ENCODE measurements around the gene ACTRT2. TPM values are rescaled to one million over a fixed set of nuclear protein-coding genes. Genes with fewer than 3 reads are reported as not detected.

ACTRT2 gene
- total and polyA plus RNA-seq, 2 of the 8 experiments (the other 6 are each of a cell fraction or from before 2014, with no cell fraction given) = not detected

DNA sequence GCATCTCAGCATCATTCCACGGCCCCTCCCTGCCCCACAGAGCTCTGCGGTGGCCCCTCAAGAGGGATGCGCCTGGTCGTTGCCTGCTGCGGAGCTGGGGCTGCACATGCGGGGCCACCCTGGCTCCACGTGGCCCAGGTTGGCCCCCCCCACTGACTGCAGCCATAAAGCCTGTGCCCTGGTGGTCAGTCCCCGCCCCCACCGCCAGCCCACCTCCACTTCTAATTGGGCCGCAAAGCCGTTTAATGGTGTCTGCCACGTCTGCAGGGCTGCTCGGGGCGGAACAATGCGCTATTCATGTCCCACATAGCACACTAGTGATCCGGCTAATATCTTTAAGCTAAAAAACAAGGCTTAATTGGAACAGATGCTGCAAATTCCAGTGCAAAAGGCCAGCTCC, 33.5 kb upstream of the ACTRT2 start:
- Histone ChIP-seq H3K79me2 (ENCODE audit: control insufficient read depth in 1 of 2, insufficient read depth in 2 of 2, low read length in 2 of 2) (no peaks in the 10 kb centered on the region), H3K4me2 (ENCODE audit: insufficient read depth in 1 of 2, low read depth in 2 of 2, low read length in 2 of 2) (no peak overlapping the region), H4K5ac (ENCODE audit: insufficient read length, low read depth, low read length) (no peak overlapping the region), H3K23ac (ENCODE audit: insufficient read length) (no peak overlapping the region), H3K9ac (replicated peaks in 1 of 4; ENCODE audit: extremely low read depth in 1 of 4, low read depth in 3 of 4, low read length in 3 of 4) (no peak overlapping the region), H3K4ac (replicated peaks; ENCODE audit: insufficient read length, low read depth, low read length) (no peak overlapping the region), H2BK15ac (ENCODE audit: low read length) (no peak overlapping the region), H2BK5ac (ENCODE audit: low read depth, low read length) (no peak overlapping the region), H3K27me3 (replicated peaks in 1 of 4; ENCODE audit: control insufficient read depth in 3 of 4, extremely low read depth in 1 of 4, insufficient read depth in 3 of 4, low read length in 3 of 4) (no peaks in the 10 kb centered on the region), H3K14ac (ENCODE audit: insufficient read length) (no peak overlapping the region), H2AK5ac (ENCODE audit: low read depth, low read length) (no peak overlapping the region), H2BK12ac (ENCODE audit: low read depth, low read length) (no peak overlapping the region), H3K79me1 (ENCODE audit: low read depth, low read length) (no peaks in the 10 kb centered on the region), H3K36me3 (ENCODE audit: control insufficient read depth in 2 of 4, insufficient read depth in 4 of 4, low read length in 3 of 4) (no peaks in the 10 kb centered on the region), H4K8ac (ENCODE audit: extremely low read depth, insufficient read depth, low read length) (no peak overlapping the region), H3K18ac (ENCODE audit: extremely low read depth, low read length) (no peak overlapping the region), H3K4me1 (replicated peaks in 1 of 4; ENCODE audit: control insufficient read depth in 3 of 4, insufficient read depth in 4 of 4, low read length in 3 of 4) (no peaks in the 10 kb centered on the region), H3K9me3 (ENCODE audit: insufficient read depth in 2 of 2, low read depth in 1 of 2, low read length in 1 of 2) (peaks cover 85 to 98% of the 10 kb centered on the region in 2 experiments), H2BK20ac (ENCODE audit: low read length) (no peak overlapping the region), H4K20me1 (replicated peaks in 1 of 2; ENCODE audit: control insufficient read depth in 1 of 2, insufficient read depth in 2 of 2, low read length in 2 of 2) (peaks cover 0 to 4% of the 10 kb centered on the region in 2 experiments), H3K4me3 (ENCODE audit: extremely low read depth in 1 of 4, insufficient read depth in 2 of 4, low read depth in 3 of 4, low read length in 4 of 4) (no peak overlapping the region), H3K23me2 (ENCODE audit: low read depth, low read length) (peaks cover 11% of the 10 kb centered on the region; the same call in 1 of the 2 replicates), H3K27ac (ENCODE audit: low read depth, low read length) (no peak overlapping the region), H3K56ac (replicated peaks; ENCODE audit: insufficient read length, low read depth, low read length) (no peak overlapping the region), H4K91ac (replicated peaks; ENCODE audit: insufficient read length, low read length) (no peak overlapping the region), H2BK120ac (replicated peaks; ENCODE audit: low read depth, low read length) (no peak overlapping the region), H2AFZ (ENCODE audit: low read length) (no peak overlapping the region)
- 88% methylated on average over 16 of the region's 16 CpGs; no CpG with 5 or more reads in 1 of the 2 experiments for WGBS, 2 experiments (ENCODE audit: extremely low coverage in 1 of 2, insufficient coverage in 1 of 2, insufficient read length in 1 of 2, insufficient replicate concordance in 2 of 2, low coverage in 1 of 2, low lambda C conversion rate in 2 of 2, missing lambda C conversion rate in 1 of 2)
- no peak for FAIRE-seq
- TF ChIP-seq ZNF274 (IDR thresholded peaks at IDR 0.05; ENCODE audit: borderline replicate concordance, extremely low read depth, low read length) = no peak
- no peak for TF ChIP-seq RAD21 (IDR thresholded peaks at IDR 0.05 in 1 of 2, conservative IDR thresholded peaks at IDR 0.05 in 1 of 2; ENCODE audit: low read depth in 2 of 2, low read length in 2 of 2)
- no peak for TF ChIP-seq CBX5 (IDR thresholded peaks at IDR 0.05; ENCODE audit: low read depth, low read length)
- TF ChIP-seq JUN (IDR thresholded peaks at IDR 0.05; ENCODE audit: low read depth, low read length) = no peak
- TF ChIP-seq KDM5A (IDR thresholded peaks at IDR 0.05; ENCODE audit: low read length) = no peak
- no peak for TF ChIP-seq BACH1 (IDR thresholded peaks at IDR 0.05; ENCODE audit: low read length)
- no peak for TF ChIP-seq TAF1 (IDR thresholded peaks at IDR 0.05; ENCODE audit: low read depth, low read length)
- no peak for TF ChIP-seq GTF2F1 (IDR thresholded peaks at IDR 0.05; ENCODE audit: borderline replicate concordance, low read depth, low read length)
- TF ChIP-seq SP4 (IDR thresholded peaks at IDR 0.05; ENCODE audit: low read length) = no peak
- no peak for TF ChIP-seq HDAC6 (IDR thresholded peaks at IDR 0.05; ENCODE audit: low read depth, low read length)
- TF ChIP-seq CREB1 (IDR thresholded peaks at IDR 0.05) = no peak
- TF ChIP-seq PHF8 (conservative IDR thresholded peaks at IDR 0.05; ENCODE audit: low read depth, low read length) = no peak
- no peak for TF ChIP-seq HDAC2 (IDR thresholded peaks at IDR 0.05; ENCODE audit: borderline replicate concordance in 1 of 2, low read depth in 2 of 2, low read length in 2 of 2)
- no peak for TF ChIP-seq BCL11A (IDR thresholded peaks at IDR 0.05; ENCODE audit: low read depth in 2 of 2, low read length in 2 of 2)
- POLR2A ChIA-PET (ENCODE audit: partially characterized antibody) = no interaction called here
- no peak for DNase-seq (ENCODE audit: low read depth in 1 of 2, low spot score in 2 of 2)
- CTCF ChIA-PET (ENCODE audit: partially characterized antibody) = no interaction called here

Data from H1 (cell line).